Heart left ventricle (tissue), 13 donors: ENCODE measurements around the gene LNX1.

Experiments used
- CTCF ChIP-seq, 12 donors: fragments of 200-600 bp; sonication (generic) in 4 of 12; IDR thresholded peaks; one replicate each; pipeline versions ENCODE4 v1.5.0 to v1.8.0; 2018 to 2022; ENCODE audit warnings: antibody characterized with exemption in 12 of 12, mild to moderate bottlenecking in 5 of 12
- POLR2A ChIP-seq, 2 donors: fragments of 450-650 bp; IDR thresholded peaks; one replicate each; pipeline ENCODE4 v1.6.1; 2017; ENCODE audit warnings: antibody characterized with exemption in 2 of 2, mild to moderate bottlenecking in 2 of 2, moderate library complexity in 2 of 2
- donor health status: ischemic (EF 13 %, LVEDD 7.1; RV severe dilation, severe dysfunction).
- donor health status: DM: no; HTN: yes; CAD: no.
- donor health status: DM: no; HTN: no; CAD: no.
- donor health status: ischemic (EF 25% LVEDD 6.9; RV normal size, moderate dysfunction).
- donor health status: ischemic (EF 25% LVEDD 5.7; RV mildly dilated, moderate dysfunction).
- donor health status: ischemic (EF 35%, LVEDD 5.7; RV mildly dilated, moderate dysfunction).
- donor health status: nonischemic (EF 11% LVEDD 7.7; RV severe dilation, severe dysfunction).
- donor health status: DM: yes; HTN: yes; CAD: no.
- donor health status: PGD.
- donor health status: ischemic (EF 29% LVEDD 5.4; RV normal size, mild dysfunction).
- donor health status: nonischemic (EF 23%, LVEDD 6.1; RV moderate dilation, normal function).

GRCh38 chr4:53431052-53431451 lies 160.2 kb downstream of the LNX1 start:
- no peak for TF ChIP-seq POLR2A (IDR thresholded peaks at IDR 0.05)
- no peak for TF ChIP-seq CTCF (IDR thresholded peaks at IDR 0.05)
